Effector memory CD4-positive, alpha-beta T cell (primary cell): ENCODE measurements around the gene TBL3.
"Not testable (repeated sequence)": the region's sequence is repeated elsewhere in the genome, so short reads cannot be mapped to it uniquely, and the experiment has no call there.

Experiments
- DNase-seq, 3 donors: peaks; one replicate each; pipeline ENCODE4 v3.0.0-alpha.2; 2020
- H3K27ac ChIP-seq: 2 replicates; pipeline ENCODE4 v1.7.0; 2013; ENCODE audit warnings: mild to moderate bottlenecking, low read length, moderate library complexity; ENCODE audit not compliant: insufficient read depth, poor library complexity, severe bottlenecking
- H3K27me3 ChIP-seq: replicated peaks from 2 replicates; pipeline ENCODE4 v1.7.0; 2013; ENCODE audit warnings: mild to moderate bottlenecking, low read length; ENCODE audit not compliant: insufficient read depth, control insufficient read depth, poor library complexity, severe bottlenecking
- H3K36me3 ChIP-seq: 2 replicates; pipeline ENCODE4 v1.7.0; 2013; ENCODE audit warnings: mild to moderate bottlenecking, low read length, moderate library complexity; ENCODE audit not compliant: control insufficient read depth, insufficient read depth
- H3K4me1 ChIP-seq: 2 replicates; pipeline ENCODE4 v1.7.0; 2013; ENCODE audit warnings: low read length, mild to moderate bottlenecking; ENCODE audit not compliant: control insufficient read depth, insufficient read depth, poor library complexity, severe bottlenecking
- H3K4me3 ChIP-seq: 2 replicates; pipeline ENCODE4 v1.7.0; 2013; ENCODE audit warnings: low read length, low read depth, mild to moderate bottlenecking; ENCODE audit not compliant: insufficient read depth, poor library complexity, severe bottlenecking
- H3K9me3 ChIP-seq: 2 replicates; pipeline ENCODE4 v1.7.0; 2013; ENCODE audit warnings: mild to moderate bottlenecking, low read length, moderate library complexity; ENCODE audit not compliant: control insufficient read depth

Gene TBL3

DNA sequence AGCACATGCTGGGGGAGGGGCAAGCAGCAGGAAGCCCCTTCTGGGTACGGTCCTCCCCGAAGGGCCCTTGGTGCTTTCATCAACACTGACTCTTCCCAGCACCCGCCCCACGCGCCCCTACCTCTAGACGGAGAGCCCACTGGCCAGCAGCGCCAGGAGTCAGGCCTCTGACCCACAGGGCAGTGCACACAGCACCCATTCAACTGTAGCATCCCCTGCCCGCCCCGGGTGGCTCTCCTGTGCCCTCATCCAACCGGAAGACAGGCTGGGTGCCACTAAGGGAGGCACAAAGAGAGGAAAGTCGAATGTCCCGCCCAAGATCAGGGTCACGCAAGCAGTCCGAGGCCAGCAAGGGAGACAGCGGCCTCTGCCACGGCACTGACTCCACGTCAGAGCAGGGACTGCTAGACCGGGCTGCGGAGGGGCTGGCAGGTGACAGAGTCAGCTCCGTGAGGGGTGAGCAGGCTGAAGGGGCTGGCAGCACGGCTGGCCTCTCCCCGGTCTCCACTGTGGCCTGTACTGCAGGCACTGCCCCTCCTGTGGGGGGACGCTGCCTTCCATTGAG, 38.7 kb upstream of the TBL3 start:
- Histone ChIP-seq H3K9me3 (no peaks in the 10 kb centered on the region), H3K4me3 (no peak overlapping the region), H3K27me3 (no peaks in the 10 kb centered on the region), H3K27ac (no peak overlapping the region), H3K4me1 (peaks cover 10% of the 10 kb centered on the region), H3K36me3 (peaks cover 3% of the 10 kb centered on the region)
- no peak for DNase-seq

DNA sequence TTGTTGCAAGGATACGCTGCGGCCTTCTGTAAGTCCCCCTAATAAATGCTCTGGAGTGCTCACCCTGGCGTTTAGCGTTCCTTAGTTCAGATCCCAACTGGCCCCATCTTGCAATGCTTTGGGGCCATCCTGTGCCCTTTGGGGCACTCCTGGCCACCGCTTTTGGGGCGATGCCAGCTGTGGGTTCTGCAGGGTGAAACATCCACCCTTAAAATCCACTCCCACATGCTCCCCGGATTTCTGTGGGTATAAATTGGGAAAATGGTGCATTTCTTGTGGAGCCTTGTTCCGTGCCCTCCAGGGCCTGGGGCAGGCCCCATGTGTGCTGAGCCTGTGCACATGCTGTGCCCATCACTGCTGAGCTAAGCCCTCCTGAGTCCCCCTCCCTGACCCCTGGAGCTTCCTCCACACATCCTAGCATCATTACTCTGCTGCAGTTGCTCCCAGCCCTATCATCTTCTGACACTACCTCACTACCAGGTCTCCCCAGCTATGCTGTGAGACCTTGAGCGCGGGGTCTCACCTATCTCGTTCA, 34.8 kb upstream of the TBL3 start:
- H3K4me3 ChIP-seq = no peak overlapping the region
- peaks cover under 1% of the 10 kb centered on the region for H3K4me1 ChIP-seq
- H3K27me3 ChIP-seq = no peaks in the 10 kb centered on the region
- H3K9me3 ChIP-seq = no peaks in the 10 kb centered on the region
- H3K27ac ChIP-seq = no peak overlapping the region
- no peak for DNase-seq
- H3K36me3 ChIP-seq = peaks cover 17% of the 10 kb centered on the region

DNA sequence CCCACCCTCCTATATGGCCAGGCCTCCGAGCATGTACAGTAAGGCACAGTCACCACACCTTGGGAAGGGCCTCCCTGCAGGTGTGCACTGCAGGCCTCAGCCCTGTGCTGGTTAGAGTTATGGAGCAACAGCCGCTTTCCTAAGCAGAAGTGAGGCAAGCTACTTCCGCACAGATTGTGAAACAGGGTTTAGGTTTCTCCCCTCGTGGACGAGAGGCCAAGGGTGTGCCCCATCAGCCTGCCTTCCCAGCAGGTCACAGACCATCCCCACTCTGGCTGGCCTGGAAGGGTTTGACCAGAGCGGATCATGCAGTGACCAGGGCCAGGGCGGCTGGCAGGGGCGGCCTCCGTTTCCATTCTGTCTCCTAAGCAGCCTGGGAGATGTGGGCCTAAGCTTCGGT, 33.5 kb upstream of the TBL3 start:
- Histone ChIP-seq H3K4me3 (no peak overlapping the region), H3K27ac (no peak overlapping the region), H3K27me3 (no peaks in the 10 kb centered on the region), H3K4me1 (peaks cover 9% of the 10 kb centered on the region), H3K9me3 (no peaks in the 10 kb centered on the region), H3K36me3 (peaks cover 17% of the 10 kb centered on the region)
- DNase-seq = no peak

DNA sequence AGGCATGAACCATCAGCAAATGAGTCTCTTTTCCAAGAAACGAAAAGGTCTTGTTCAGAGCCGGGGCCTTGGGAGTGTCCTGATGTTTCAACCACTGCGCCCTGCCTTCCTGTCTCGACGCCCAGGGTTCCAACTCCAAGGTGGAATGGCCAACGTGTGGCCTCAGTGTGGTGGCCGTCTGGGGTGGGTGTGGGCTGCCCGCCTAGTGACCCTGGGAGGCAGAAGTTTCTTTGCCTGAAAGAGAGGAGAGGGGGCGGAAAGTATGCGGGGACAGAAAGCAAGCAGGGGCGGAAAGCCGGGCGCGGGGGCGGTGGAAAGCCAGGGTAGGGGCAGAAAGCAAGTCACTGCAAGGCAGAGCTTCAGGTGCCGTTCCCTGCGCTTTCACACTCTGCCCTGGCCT, 32.9 kb upstream of the TBL3 start:
- no peaks in the 10 kb centered on the region for H3K9me3 ChIP-seq
- peaks cover 17% of the 10 kb centered on the region for H3K36me3 ChIP-seq
- DNase-seq = no peak
- H3K4me3 ChIP-seq = no peak overlapping the region
- H3K4me1 ChIP-seq = peaks cover 9% of the 10 kb centered on the region
- no peak overlapping the region for H3K27ac ChIP-seq
- no peaks in the 10 kb centered on the region for H3K27me3 ChIP-seq

DNA sequence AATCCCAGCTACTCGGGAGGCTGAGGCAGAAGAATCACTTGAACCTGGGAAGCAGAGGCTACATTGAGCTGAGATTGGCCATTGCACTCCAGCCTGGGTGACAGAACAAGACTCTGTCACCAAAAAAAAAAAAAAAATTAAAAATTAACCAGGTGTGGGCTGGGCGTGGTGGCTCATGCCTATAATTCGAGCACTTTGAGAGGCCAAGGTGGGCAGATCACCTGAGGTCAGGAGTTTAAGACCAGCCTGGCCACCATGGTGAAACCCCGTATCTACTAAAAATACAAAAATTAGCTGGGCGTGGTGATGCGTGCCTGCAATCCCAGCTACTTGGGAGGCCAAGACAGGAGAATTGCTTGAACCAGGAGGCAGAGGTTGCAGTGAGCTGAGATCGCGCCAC, 32.0 kb upstream of the TBL3 start:
- H3K36me3 ChIP-seq = peaks cover 17% of the 10 kb centered on the region
- H3K27me3 ChIP-seq, H3K27ac ChIP-seq, H3K9me3 ChIP-seq, H3K4me3 ChIP-seq, H3K4me1 ChIP-seq, DNase-seq: not testable (repeated sequence)

DNA sequence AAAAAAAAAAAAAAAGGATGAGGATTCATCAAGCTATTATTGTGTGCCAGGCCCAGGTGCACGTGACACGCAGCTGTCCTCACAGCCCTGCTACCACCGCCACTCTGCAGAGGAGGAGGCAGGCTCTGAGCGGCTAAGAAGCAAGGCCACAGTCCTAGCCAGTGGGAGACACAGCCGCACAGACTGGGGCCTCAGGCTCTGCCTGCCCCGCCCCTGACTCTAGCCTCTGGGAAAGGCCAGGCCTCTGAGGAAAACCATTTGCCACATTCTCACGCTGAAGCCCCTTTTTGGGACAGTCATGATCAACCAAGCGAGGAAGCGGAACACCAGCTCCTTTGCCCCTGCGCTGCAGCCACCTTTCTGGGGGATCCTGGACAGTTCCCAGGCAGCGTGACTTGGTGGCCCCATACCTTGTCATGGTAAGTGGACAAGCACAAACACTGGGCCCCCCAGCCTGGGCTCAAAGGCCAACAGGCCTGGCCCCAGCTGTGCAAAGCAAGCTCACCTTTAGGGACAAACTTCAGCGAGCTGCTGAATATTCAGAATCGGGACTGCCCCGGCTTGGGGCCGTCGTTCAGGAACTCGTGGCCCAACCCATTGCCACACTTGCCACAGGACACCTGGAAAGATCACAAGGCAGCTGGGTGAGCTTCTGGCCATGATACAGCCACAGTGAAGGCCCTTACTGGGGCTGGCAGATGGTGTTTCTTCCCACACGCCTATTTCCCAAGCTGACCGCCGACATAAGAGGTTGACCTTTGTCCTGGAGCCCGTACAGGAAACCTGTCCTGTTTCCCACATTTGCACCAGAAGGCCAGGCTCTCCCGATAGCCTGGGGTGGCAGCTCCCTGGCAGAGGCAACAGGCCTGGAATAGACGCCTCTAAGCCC, 31.3 kb upstream of the TBL3 start:
- H3K27me3 ChIP-seq = no peaks in the 10 kb centered on the region
- H3K4me3 ChIP-seq = no peak overlapping the region
- DNase-seq = no peak
- no peak overlapping the region for H3K27ac ChIP-seq
- peaks cover 17% of the 10 kb centered on the region for H3K36me3 ChIP-seq
- H3K4me1 ChIP-seq = peaks cover 9% of the 10 kb centered on the region
- H3K9me3 ChIP-seq = no peaks in the 10 kb centered on the region

DNA sequence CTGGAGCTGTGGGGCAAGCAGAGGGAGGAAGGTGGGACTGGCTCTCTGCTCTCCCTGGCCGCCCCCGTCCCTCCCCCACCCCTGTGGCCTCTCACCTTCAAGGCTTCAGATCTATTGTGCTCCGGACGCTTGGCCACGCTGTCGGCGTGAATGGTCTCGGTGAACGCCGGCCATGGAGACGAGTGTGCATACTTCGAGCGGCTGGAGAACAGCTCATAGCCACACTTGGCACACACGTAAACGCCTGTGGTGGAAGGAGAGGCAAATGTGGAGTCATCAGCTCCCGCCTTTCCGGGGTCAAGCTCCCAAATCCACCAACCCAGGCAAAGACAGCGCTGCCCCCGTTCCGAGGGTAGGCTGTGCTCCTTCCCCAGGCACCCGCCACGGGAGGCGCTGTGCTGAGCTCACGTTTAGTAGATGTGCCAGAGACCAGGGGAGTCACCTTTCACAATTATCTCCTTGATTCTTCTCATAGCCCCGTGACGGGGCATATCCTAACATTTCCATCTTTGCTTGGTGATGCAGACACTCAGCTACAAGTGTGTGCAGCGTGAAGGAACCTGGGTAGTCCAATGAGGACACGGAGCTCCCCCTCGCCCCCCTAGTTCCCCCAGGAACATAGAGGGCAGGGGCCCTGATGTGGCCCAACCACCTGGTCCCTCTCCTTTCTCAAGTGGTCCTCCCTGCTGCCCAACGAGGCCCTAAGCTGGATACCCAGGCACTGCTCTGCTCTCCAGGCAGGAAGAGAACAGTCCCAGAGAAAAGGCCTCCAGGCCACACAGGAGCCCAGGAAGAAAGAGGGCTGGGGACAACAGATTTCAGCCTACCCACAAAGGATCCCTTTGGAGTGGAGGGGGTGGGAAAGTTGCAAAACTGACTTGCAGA, 30.4 kb upstream of the TBL3 start:
- H3K27ac ChIP-seq = no peak overlapping the region
- H3K9me3 ChIP-seq = no peaks in the 10 kb centered on the region
- H3K4me1 ChIP-seq = peaks cover 9% of the 10 kb centered on the region
- peaks cover 17% of the 10 kb centered on the region for H3K36me3 ChIP-seq
- no peaks in the 10 kb centered on the region for H3K27me3 ChIP-seq
- H3K4me3 ChIP-seq = no peak overlapping the region
- DNase-seq = no peak

DNA sequence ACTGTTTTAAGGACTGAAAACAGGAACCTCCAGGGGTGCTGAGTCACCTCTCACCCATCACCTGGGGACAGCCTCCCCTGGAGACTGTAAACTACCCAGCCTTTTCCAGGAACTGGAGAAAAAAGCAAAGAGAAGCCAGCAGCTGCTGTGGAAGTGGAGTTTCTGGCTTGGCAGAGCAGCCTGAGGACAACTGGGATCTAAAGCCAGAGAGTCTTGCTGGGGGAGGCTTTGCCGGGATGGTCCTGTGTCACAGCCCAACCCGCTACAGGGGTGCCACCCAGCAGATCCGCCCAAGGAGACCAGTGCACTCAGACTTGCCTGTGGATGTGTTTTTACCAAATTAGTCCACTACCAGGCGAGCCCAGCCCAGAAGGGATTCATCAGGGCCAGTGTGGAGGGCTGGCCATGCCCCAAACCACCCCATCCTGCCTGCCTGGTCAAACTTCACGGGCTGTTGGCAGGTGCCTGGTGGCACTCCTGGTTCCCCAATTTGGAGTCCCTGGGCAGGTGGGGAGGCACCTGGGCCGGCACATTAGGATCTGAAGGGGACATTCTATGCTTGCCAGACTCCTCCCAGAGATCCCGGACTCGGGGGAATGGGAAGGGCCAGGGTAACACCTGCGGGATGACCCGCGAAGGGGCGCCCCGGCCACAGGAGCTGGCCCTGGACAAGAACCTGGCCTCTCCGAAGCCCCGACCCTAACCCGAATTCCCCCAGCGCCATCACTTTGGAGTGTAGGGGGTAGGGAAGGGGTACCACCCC, 29.6 kb upstream of the TBL3 start:
- no peak for DNase-seq
- H3K4me3 ChIP-seq = peak overlapping the region; percentile 95
- peaks cover 17% of the 10 kb centered on the region for H3K36me3 ChIP-seq
- H3K4me1 ChIP-seq = peaks cover 9% of the 10 kb centered on the region
- H3K27ac ChIP-seq = peak overlapping the region; percentile 70
- H3K27me3 ChIP-seq = no peaks in the 10 kb centered on the region
- H3K9me3 ChIP-seq = no peaks in the 10 kb centered on the region
